Upper lobe of left lung (tissue), 6 donors: Measurements from ENCODE around the gene KANTR. TPM values are rescaled to one million over a fixed set of nuclear protein-coding genes. Genes with fewer than 3 reads are reported as not detected.

ENCODE experiments used
- ATAC-seq, 2 donors: fragments of 200-7000 bp; cut with Tn5 transposase; one replicate each; pipeline ENCODE4 v1.9.1; 2022; ENCODE audit warnings: mild to moderate bottlenecking in 2 of 2, moderate library complexity in 2 of 2; ENCODE audit not compliant: low FRiP score in 2 of 2
- DNase-seq, 2 donors: peaks; one replicate each; pipeline ENCODE4 v3.0.0-alpha.2; 2019 to 2020
- H3K27ac ChIP-seq, 4 donors: fragments of 200-600 bp; sonication (generic); one replicate each; pipeline ENCODE4 v1.5.1; 2016 to 2019
- H3K27me3 ChIP-seq, 4 donors: fragments of 200-600 bp; sonication (generic); one replicate each; pipeline ENCODE4 v1.5.1; 2017 to 2019
- H3K36me3 ChIP-seq, 4 donors: fragments of 200-600 bp; sonication (generic); one replicate each; pipeline ENCODE4 v1.5.1; 2016 to 2019
- H3K4me1 ChIP-seq, 4 donors: fragments of 200-600 bp; sonication (generic); one replicate each; pipeline ENCODE4 v1.5.1; 2018 to 2019
- H3K4me3 ChIP-seq, 4 donors: fragments of 200-600 bp; sonication (generic); one replicate each; pipeline ENCODE4 v1.5.1; 2017 to 2019; ENCODE audit warnings: mild to moderate bottlenecking in 2 of 4, moderate library complexity in 1 of 4
- H3K9me3 ChIP-seq, 4 donors: fragments of 200-600 bp; sonication (generic); one replicate each; pipeline ENCODE4 v1.5.1; 2018 to 2019
- EP300 ChIP-seq, 4 donors: sonication (generic); formaldehyde crosslinking; IDR thresholded peaks; one replicate each; pipeline ENCODE4 v1.5.1; 2017; ENCODE audit warnings: antibody characterized with exemption in 4 of 4, control low read depth in 2 of 4
- POLR2A ChIP-seq, 4 donors: fragments of 450-650 bp; IDR thresholded peaks; one replicate each; pipeline ENCODE4 v1.5.1; 2016 to 2017; ENCODE audit warnings: antibody characterized with exemption in 4 of 4, mild to moderate bottlenecking in 2 of 4
- POLR2AphosphoS5 ChIP-seq, 2 donors: sonication (generic); formaldehyde crosslinking; IDR thresholded peaks; one replicate each; pipeline ENCODE4 v1.5.1; 2017; ENCODE audit warnings: antibody characterized with exemption in 2 of 2
- WGBS, 2 donors: methylation state at CpG; one replicate each; pipeline ENCODE4 v1.1.5; 2017 to 2018; 5-methylcytosine and 5-hydroxymethylcytosine counted together
- total RNA-seq, 6 donors: library from RNA; depleted of rRNA in 4 of 6; stranded (reverse); fragments of >200 nt in 4 of 6; gene quantifications; one replicate each; pipeline versions ENCODE4 v1.1.0 to v1.2.1, GENCODE V29; 2016 to 2021
- TF ChIP-seq, protein P1 (sequence below), 6 experiments: fragments of 450-650 bp in 4 of 6; fragments of 200-600 bp in 2 of 6; sonication (generic) in 2 of 6; IDR thresholded peaks; one replicate each; pipeline ENCODE4 v1.5.1; 2016 to 2019; ENCODE audit warnings: antibody characterized with exemption in 6 of 6
- donor health status: DM: no; HTN: no; CAD: no; lungs with moderate emphysema.
- donor health status: DM: no; HTN: yes; CAD: no; lungs with severe emphysema.

Gene KANTR
- total RNA-seq, 6 donors from 2014 or later = 7.6 to 68.1 (median 14.9) TPM

GRCh38 chrX:53126377-53126776, 32.4 kb downstream of the KANTR start:
- no peak overlapping the region for H3K4me3 ChIP-seq
- 95 to 100% methylated on average over 2 of the region's 2 CpGs for WGBS, 2 donors
- ATAC-seq (no peak), DNase-seq (no peak)
- no peak for TF ChIP-seq POLR2AphosphoS5 (IDR thresholded peaks at IDR 0.05)
- TF ChIP-seq, protein P1, sequence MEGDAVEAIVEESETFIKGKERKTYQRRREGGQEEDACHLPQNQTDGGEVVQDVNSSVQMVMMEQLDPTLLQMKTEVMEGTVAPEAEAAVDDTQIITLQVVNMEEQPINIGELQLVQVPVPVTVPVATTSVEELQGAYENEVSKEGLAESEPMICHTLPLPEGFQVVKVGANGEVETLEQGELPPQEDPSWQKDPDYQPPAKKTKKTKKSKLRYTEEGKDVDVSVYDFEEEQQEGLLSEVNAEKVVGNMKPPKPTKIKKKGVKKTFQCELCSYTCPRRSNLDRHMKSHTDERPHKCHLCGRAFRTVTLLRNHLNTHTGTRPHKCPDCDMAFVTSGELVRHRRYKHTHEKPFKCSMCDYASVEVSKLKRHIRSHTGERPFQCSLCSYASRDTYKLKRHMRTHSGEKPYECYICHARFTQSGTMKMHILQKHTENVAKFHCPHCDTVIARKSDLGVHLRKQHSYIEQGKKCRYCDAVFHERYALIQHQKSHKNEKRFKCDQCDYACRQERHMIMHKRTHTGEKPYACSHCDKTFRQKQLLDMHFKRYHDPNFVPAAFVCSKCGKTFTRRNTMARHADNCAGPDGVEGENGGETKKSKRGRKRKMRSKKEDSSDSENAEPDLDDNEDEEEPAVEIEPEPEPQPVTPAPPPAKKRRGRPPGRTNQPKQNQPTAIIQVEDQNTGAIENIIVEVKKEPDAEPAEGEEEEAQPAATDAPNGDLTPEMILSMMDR (IDR thresholded peaks at IDR 0.05) = no peak
- no peak for TF ChIP-seq EP300 (IDR thresholded peaks at IDR 0.05)
- TF ChIP-seq POLR2A (IDR thresholded peaks at IDR 0.05) = no peak
- no peaks in the 10 kb centered on the region for H3K4me1 ChIP-seq
- H3K27me3 ChIP-seq = no peaks in the 10 kb centered on the region
- H3K36me3 ChIP-seq = no peaks in the 10 kb centered on the region
- no peak overlapping the region for H3K27ac ChIP-seq
- H3K9me3 ChIP-seq = no peaks in the 10 kb centered on the region

DNA sequence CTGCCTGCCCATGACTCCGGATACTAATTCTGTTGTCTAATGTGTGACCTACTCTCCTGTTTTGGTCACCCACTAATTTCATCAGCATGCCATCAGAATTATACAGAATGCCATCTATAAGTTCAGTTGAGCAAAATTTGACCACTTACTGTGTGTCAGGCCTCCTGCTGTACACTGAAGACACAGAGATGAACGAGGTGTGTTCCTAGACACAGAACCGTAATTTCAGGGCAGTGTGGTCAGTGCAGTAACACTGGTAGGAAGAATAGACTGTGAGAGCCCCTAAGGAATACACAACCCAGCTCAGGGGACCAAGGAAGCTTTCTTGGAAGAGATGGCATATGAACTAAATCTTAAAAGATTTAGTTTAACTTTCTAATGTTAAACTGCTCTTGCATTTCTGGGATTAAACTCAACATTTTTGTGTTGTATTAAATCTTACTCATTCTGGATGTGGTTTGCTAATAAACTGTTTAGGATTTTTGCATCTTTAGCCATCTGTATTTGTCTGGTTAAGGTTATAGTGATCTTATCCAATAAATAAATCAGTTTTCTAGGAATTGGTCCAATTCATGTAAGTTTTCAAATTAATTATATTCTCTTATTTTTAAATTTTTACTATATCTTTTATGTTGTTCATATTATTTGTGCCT, 34.3 kb downstream of the KANTR start:
- ATAC-seq (no peak), DNase-seq (no peak)
- Histone ChIP-seq H3K27me3 (no peaks in the 10 kb centered on the region), H3K36me3 (no peaks in the 10 kb centered on the region), H3K4me3 (no peak overlapping the region), H3K27ac (no peak overlapping the region), H3K9me3 (no peaks in the 10 kb centered on the region), H3K4me1 (no peaks in the 10 kb centered on the region)
- 77 to 83% methylated on average over 3 of the region's 3 CpGs for WGBS, 2 donors
- no peak for TF ChIP-seq EP300 (IDR thresholded peaks at IDR 0.05)
- TF ChIP-seq, protein P1 (IDR thresholded peaks at IDR 0.05) = no peak
- no peak for TF ChIP-seq POLR2A (IDR thresholded peaks at IDR 0.05)

- WGBS, 2 donors = 89 to 100% methylated on average over 3 to 4 of the region's 4 CpGs
- H3K4me1 ChIP-seq = no peaks in the 10 kb centered on the region
- no peaks in the 10 kb centered on the region for H3K36me3 ChIP-seq
- H3K27ac ChIP-seq = no peak overlapping the region
- H3K4me3 ChIP-seq = no peak overlapping the region
- ATAC-seq = peak in 1 of 2 donors; percentile 37
- no peak for DNase-seq
- TF ChIP-seq POLR2AphosphoS5 (IDR thresholded peaks at IDR 0.05) = no peak
- no peak for TF ChIP-seq EP300 (IDR thresholded peaks at IDR 0.05)
- TF ChIP-seq POLR2A (IDR thresholded peaks at IDR 0.05) = no peak
- TF ChIP-seq, protein P1 (IDR thresholded peaks at IDR 0.05) = no peak
- no peaks in the 10 kb centered on the region for H3K9me3 ChIP-seq
- no peaks in the 10 kb centered on the region for H3K27me3 ChIP-seq
Observed at GRCh38 chrX:53133400-53133799, 39.5 kb downstream of the KANTR start.

DNA sequence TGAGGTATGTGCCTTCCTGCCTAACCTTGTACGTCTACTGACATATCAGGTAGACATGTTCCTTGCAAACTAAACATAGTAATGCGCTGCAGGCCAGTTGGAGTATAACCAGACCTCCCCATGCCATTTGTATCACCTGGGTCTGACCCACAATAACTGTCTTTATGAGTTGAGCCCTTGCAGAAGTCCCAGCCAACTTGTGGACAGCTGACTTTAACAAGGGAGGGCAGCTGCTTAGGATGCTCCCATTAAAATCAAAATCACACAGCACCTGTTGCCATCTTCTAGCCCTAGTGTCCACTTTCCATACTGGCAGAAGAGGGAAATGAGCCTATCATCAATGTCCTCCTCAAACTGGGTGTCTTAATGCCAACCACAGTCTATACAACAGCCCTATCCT, 41.6 kb downstream of the KANTR start:
- WGBS, 2 donors = 64 to 100% methylated on average over 2 of the region's 2 CpGs

More for the DNA sequence above, 41.6 kb downstream of the KANTR start:
- TF ChIP-seq, protein P1 (IDR thresholded peaks at IDR 0.05) = no peak
- TF ChIP-seq POLR2A (IDR thresholded peaks at IDR 0.05) (no peak), POLR2AphosphoS5 (IDR thresholded peaks at IDR 0.05) (no peak), EP300 (IDR thresholded peaks at IDR 0.05) (no peak)
- ATAC-seq = no peak
- Histone ChIP-seq H3K4me3 (no peak overlapping the region), H3K9me3 (no peaks in the 10 kb centered on the region), H3K27me3 (no peaks in the 10 kb centered on the region), H3K27ac (no peak overlapping the region), H3K4me1 (no peaks in the 10 kb centered on the region), H3K36me3 (no peaks in the 10 kb centered on the region)
- no peak for DNase-seq
